OCI-M2 (cell line): Measurements from ENCODE around the gene XRCC5.
"Not testable (repeated sequence)": the region's sequence is repeated elsewhere in the genome, so short reads cannot be mapped to it uniquely, and the experiment has no call there.

Source experiments
- DNase-seq: peaks from one replicate; lab custom pipeline; 2025; ENCODE audit not compliant: unreplicated experiment; lab: John Stamatoyannopoulos, UW

XRCC5 gene

DNA sequence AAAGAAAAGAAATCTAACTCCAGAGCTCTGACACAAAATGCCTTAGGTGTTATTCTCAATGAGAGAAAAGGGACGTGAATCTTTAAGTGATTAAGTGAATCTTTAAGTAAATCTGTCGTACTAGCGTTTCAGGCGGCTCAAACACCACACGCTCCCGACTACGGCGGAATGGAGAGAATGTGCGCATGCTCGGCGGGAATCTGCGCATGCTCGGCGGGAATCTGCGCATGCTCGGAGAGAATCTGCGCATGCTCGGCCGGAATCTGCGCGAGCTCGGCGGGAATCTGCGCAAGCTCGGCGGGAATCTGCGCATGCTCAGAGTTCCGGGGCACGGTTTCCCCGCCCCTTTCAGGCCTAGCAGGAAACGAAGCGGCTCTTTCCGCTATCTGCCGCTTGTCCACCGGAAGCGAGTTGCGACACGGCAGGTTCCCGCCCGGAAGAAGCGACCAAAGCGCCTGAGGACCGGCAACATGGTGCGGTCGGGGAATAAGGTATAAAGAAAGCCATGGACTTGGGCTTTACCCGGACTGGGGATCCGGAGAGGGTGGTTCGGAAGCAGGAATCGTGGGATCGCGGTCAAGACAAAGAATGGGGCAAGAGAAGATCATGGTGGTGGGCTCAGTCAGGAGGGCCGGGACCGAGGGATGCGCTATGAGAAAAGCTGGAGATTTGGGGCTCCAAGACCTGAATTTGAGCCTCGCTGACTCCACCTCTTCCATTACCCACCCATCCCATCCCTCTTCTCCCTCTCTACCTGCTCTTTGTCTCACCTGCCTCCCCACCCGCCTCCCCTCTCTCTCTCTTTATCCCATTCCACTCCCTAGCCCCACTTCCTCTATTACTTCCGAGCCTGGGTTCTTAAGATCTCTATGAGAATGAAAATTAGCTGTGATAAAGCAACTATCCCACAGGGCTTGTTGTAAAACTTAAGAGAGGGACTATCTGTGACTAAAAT, at the start of gene XRCC5:
Gene XRCC5 (plus strand): TSS at position 382 of the 955 bp plus-strand sequence. CDS start 89 bp downstream, at position 471.
- peak; percentile 78 for DNase-seq

DNA sequence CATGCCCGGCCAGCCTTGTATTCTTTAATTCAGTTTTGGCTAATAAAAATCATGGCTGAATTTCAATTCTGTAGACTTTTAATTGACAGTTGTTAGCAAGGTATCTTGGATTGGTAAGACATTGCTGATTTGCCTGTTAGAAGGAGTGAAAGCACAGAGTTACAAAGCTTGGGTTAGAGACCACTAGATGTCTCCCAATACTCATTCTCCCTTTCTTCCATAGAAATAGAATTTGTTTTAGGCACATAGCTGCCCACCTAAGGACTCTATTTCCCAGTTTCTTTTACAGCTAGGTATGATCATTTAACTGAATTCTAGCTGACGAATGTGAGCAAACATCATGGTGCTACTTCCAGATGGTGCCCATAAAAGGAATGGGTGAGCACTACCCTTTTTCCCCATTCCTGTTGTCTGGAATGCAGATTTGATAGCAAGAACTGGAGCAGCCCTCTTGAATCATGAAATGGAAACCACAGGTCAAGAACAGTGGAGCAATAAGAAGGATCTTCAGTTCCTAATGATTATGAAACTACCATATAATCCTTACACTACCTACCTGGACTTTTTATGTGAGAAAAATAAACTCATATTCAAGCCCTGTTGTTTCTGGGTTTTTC, 45.0 kb upstream of the XRCC5 start:
- DNase-seq: no peak

- no peak for DNase-seq
Observed at GRCh38 chr2:216064665-216065064, 44.5 kb upstream of the XRCC5 start.

GRCh38 chr2:216066230-216066629, 42.9 kb upstream of the XRCC5 start:
- DNase-seq: no peak

- DNase-seq: no peak
Observed at GRCh38 chr2:216069028-216069427, 40.1 kb upstream of the XRCC5 start.

GRCh38 chr2:216070195-216070594, 39.0 kb upstream of the XRCC5 start:
- DNase-seq: no peak

- no peak for DNase-seq
Observed at GRCh38 chr2:216071111-216071851, 37.9 kb upstream of the XRCC5 start.

- no peak for DNase-seq
Observed at GRCh38 chr2:216072473-216072872, 36.7 kb upstream of the XRCC5 start.

DNA sequence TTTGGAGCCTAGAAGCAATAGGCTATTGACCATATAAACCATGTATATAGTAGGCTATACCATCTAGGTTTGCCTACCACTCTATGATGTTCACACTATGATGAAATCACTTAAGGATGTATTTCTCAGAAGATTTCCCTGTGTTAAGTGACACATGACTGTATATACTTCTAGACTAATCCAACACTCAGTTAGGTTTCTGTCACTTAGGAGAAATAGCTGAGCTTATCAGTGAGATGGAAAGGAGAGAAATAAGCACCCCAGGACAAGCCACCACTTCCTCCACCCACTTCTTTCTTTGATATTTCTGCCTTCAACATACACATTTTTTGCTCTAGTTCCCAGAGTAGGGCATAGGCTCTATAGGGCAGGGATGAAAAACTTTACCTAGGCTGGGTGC, 35.4 kb upstream of the XRCC5 start:
- peak; percentile 33 for DNase-seq

DNA sequence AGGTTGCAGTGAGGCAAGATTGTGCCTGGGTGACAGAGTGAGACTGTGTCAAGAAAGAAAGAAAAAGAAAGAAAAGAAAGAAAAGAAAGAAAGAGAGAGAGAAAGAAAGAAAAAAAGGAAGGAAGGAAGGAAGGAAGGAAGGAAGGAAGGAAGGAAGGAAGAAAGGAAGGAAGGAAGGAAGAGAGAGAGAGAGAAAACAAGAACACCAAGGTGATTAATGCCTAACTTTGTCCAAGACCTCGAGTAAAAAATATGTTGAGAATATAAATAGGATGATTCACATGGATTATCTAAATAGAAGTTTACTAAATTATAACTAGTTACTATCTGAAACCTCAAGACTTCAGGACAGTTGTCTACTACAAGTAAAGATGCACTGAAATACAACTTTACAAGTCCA, 34.8 kb upstream of the XRCC5 start:
- no peak for DNase-seq

- no peak for DNase-seq
Observed at GRCh38 chr2:216074794-216075193, 34.4 kb upstream of the XRCC5 start.

GRCh38 chr2:216075510-216076485, 33.4 kb upstream of the XRCC5 start:
- DNase-seq: no peak

- no peak for DNase-seq
Observed at GRCh38 chr2:216078776-216079175, 30.4 kb upstream of the XRCC5 start.

GRCh38 chr2:216080048-216080447, 29.1 kb upstream of the XRCC5 start:
- not testable (repeated sequence) for DNase-seq

GRCh38 chr2:216081012-216081411, 28.1 kb upstream of the XRCC5 start:
- no peak for DNase-seq

DNA sequence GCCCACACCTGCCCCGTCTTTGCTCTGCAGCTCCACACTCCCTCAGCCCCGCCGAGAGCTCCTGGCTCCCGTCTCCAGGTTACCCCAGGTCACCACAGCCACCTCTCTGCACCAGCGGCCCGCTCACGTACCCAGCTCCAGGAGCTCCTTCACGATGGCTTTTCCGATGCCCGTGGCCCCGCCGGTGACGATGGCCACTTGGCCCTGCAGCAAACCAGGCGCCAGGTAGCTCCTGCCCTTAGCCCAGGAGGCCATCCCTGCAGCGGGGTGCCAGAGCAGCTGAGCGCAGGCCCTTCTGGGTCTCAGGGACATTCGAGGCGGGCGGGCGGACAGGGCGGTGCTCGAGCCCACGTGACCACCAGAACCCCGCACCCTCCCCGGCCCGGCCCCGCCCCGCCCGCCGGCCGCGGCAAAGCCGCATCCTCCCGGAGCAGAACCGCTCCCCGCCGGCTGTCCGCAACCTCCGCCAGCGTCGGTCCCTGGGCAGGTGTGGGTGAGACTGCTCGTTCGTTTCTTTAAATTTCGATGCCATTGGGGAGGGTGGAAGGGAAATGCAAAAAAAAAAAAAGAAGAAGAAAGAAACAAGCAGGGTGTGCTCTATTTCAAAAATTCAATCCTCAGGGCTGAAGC, 27.5 kb upstream of the XRCC5 start, which contains the start of the genes PECR and TMEM169:
Gene PECR (minus strand): TSS at position 323 of the 630 bp plus-strand sequence. CDS start 68 bp downstream, at position 255.
Gene TMEM169 (plus strand): TSS at position 433 of the 630 bp plus-strand sequence. CDS start 14,045 bp downstream, outside the sequence.
- DNase-seq: peak; percentile 35

GRCh38 chr2:216082117-216082711, 26.9 kb upstream of the XRCC5 start:
- no peak for DNase-seq

- DNase-seq: no peak
Observed at GRCh38 chr2:216082805-216083204, 26.3 kb upstream of the XRCC5 start.
